Omental fat pad (tissue), 4 donors: ENCODE results near the gene PEAK3. TPM values are rescaled to one million over a fixed set of nuclear protein-coding genes. Genes with fewer than 3 reads are reported as not detected.

ENCODE experiments used
- ATAC-seq: fragments of 150-250 bp; one replicate; pipeline ENCODE4 v1.9.1; 2016; ENCODE audit warnings: mild to moderate bottlenecking, moderate library complexity; ENCODE audit not compliant: low FRiP score
- DNase-seq: peaks from one replicate; pipeline ENCODE4 v3.0.0-alpha.2; 2019; ENCODE audit warnings: low spot score
- total RNA-seq, 4 donors: library from RNA; depleted of rRNA; stranded (reverse); fragments of >200 nt; gene quantifications; one replicate each; pipeline ENCODE4 v1.1.0, GENCODE V29; 2016
- TF ChIP-seq, protein P1 (sequence below), 3 donors: fragments of 450-650 bp; IDR thresholded peaks; one replicate each; pipeline ENCODE4 v1.5.1; 2016 to 2017; ENCODE audit warnings: antibody characterized with exemption in 3 of 3, mild to moderate bottlenecking in 3 of 3, moderate library complexity in 2 of 3

The PEAK3 gene
- total RNA-seq, 4 donors from 2014 or later, result 0.09 to 9.1 (median 1.3) TPM

DNA sequence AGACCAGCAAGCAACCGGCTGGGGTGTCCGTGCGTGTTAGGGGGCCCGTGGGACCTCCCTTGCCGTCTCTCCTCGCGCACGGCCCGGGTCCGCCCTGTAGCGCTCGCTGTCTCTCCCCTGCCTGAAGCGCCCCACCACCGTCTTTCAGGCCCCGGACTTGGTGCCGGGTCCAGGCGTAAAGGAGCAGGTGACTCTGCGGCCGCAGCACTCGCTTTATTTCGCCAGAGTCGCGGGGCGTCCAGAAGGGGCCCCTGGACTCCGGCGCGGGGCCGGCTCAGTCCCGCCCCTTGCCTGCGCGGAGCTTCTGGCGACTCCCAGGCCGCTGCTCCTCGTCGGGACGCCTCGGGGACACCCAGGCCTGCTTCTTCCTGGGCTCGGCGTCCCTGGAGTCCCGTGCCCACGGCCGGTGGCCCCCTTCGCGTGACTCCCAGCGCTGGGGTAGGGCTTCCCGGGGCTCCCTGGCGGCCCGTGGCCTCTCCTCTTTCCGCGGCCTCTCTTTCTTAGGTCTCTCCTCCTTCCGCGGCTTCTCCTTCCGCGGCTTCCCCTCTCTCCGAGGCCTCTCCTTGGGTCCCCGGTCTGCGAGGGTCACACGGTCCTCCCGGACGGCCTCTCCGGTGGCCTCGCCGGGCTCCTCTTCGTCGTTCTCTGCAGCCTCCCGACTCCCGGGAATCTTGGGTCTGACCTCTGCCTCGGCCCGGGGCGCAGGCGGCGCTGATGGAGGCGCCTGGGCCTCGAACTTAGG is 29.7 kb downstream of the PEAK3 start:
- DNase-seq (no peak), ATAC-seq (no peak)
- TF ChIP-seq, protein P1, sequence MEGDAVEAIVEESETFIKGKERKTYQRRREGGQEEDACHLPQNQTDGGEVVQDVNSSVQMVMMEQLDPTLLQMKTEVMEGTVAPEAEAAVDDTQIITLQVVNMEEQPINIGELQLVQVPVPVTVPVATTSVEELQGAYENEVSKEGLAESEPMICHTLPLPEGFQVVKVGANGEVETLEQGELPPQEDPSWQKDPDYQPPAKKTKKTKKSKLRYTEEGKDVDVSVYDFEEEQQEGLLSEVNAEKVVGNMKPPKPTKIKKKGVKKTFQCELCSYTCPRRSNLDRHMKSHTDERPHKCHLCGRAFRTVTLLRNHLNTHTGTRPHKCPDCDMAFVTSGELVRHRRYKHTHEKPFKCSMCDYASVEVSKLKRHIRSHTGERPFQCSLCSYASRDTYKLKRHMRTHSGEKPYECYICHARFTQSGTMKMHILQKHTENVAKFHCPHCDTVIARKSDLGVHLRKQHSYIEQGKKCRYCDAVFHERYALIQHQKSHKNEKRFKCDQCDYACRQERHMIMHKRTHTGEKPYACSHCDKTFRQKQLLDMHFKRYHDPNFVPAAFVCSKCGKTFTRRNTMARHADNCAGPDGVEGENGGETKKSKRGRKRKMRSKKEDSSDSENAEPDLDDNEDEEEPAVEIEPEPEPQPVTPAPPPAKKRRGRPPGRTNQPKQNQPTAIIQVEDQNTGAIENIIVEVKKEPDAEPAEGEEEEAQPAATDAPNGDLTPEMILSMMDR (IDR thresholded peaks at IDR 0.05), result no peak

DNA sequence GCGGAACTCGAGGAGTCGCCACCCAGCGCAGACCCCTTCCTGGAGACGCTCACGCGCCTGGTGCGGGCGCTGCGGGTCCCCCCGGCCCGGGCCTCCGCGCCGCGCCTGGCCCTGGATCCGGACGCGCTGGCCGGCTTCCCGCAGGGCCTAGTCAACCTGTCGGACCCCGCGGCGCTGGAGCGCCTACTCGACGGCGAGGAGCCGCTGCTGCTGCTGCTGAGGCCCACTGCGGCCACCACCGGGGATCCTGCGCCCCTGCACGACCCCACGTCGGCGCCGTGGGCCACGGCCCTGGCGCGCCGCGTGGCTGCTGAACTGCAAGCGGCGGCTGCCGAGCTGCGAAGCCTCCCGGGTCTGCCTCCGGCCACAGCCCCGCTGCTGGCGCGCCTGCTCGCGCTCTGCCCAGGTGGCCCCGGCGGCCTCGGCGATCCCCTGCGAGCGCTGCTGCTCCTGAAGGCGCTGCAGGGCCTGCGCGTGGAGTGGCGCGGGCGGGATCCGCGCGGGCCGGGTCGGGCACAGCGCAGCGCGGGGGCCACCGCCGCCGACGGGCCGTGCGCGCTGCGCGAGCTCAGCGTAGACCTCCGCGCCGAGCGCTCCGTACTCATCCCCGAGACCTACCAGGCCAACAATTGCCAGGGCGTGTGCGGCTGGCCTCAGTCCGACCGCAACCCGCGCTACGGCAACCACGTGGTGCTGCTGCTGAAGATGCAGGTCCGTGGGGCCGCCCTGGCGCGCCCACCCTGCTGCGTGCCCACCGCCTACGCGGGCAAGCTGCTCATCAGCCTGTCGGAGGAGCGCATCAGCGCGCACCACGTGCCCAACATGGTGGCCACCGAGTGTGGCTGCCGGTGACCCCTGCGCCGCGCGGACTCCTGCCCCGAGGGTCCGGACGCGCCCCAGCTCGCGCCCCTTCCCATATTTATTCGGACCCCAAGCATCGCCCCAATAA is 30.6 kb downstream of the PEAK3 start:
- ATAC-seq (no peak), DNase-seq (no peak)
- TF ChIP-seq, protein P1 (IDR thresholded peaks at IDR 0.05), result no peak

DNA sequence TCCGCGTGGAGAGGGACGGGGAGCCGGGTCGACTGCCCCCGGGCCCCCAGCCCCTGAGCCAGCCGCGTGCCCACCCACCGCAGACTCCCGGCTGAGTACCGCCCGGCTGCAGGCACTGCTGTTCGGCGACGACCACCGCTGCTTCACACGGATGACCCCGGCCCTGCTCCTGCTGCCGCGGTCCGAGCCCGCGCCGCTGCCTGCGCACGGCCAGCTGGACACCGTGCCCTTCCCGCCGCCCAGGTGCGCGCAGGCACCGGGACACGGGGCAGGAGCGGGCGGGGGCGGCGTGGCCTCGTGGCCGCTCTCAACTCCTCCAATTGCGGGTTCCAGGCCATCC is 31.2 kb downstream of the PEAK3 start:
- ATAC-seq (no peak), DNase-seq (no peak)
- TF ChIP-seq, protein P1 (IDR thresholded peaks at IDR 0.05), result no peak

DNA sequence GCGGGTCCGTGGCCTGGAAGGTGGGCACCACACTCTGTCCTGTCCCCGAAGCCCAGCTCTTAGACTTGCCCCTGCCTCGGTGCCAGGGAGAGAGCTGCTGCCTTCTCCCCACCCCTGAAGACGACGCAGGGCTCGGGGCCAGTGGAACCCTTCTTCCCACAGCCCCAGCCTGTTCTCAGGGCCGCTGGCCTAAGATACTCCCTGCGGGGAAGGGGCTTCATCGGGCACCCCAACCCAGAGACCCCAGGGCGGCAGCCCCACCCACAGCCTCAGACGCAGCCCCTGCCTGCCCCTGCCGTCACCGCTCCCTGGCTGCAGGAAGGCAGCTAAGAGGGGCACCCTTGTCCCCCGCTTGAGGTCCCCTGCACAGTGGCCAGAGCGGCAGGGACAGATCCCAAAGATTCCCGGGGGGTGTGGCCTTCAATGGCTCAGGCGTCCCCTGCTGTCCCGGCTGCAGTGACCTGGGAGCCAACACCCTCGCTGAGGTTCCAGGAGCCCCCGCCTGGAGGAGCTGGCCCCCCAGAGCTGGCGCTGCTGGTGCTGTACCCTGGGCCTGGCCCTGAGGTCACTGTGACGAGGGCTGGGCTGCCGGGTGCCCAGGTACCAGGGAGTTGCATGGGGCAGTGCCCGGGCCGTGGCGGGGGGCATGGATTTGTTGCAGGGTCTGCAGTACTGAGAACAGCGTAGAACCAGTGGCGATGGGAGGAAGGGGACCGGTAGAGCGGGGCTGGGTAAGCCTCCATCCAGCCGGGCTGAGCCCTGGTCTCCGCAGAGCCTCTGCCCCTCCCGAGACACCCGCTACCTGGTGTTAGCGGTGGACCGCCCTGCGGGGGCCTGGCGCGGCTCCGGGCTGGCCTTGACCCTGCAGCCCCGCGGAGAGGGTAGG is 31.9 kb downstream of the PEAK3 start:
- no peak for ATAC-seq
- DNase-seq, result no peak
- TF ChIP-seq, protein P1 (IDR thresholded peaks at IDR 0.05), result no peak

DNA sequence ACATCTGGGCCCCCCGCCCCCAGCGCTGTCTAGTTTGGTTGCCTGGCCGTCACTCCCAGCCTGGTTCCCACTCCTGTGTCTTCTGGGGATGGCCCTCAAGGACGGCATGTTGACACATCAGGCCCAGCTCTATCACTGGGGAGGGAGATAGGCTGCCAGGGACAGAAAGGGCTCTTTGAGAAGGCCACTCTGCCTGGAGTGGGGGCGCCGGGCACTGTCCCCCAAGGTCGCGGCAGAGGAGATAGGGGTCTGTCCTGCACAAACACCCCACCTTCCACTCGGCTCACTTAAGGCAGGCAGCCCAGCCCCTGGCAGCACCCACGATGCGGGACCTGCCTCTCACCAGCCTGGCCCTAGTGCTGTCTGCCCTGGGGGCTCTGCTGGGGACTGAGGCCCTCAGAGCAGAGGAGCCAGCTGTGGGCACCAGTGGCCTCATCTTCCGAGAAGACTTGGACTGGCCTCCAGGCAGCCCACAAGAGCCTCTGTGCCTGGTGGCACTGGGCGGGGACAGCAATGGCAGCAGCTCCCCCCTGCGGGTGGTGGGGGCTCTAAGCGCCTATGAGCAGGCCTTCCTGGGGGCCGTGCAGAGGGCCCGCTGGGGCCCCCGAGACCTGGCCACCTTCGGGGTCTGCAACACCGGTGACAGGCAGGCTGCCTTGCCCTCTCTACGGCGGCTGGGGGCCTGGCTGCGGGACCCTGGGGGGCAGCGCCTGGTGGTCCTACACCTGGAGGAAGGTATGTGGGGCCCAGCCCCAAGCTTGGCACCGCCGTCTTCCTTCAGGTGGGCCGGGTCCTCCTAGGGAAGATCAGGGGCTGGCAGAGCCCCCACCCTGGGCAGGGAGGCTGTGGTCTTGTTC is 32.7 kb downstream of the PEAK3 start, which contains the start of gene AMH:
TSS of gene AMH (plus strand) at position 314 of the 857 bp plus-strand sequence. CDS start at position 324, 10 bp downstream.
- DNase-seq (no peak), ATAC-seq (no peak)
- TF ChIP-seq, protein P1 (IDR thresholded peaks at IDR 0.05), result no peak
